Fibroblast of lung (primary cell): ENCODE results near the gene ETS1. TPM values are rescaled to one million over a fixed set of nuclear protein-coding genes. Genes with fewer than 3 reads are reported as not detected.

Source experiments
- DNase-seq, 2 donors: peaks; one replicate each; pipeline versions ENCODE4 v3.0.0 to v3.0.0-alpha.2; 2010; ENCODE audit warnings: low read depth in 2 of 2
- H2AFZ ChIP-seq: 2 replicates; pipeline ENCODE4 v1.5.1; 2012; ENCODE audit warnings: low read length, control low read depth, inconsistent platforms
- H3K27ac ChIP-seq: 2 replicates; pipeline ENCODE4 v1.5.1; 2011; ENCODE audit warnings: low read length, control low read depth; ENCODE audit not compliant: insufficient read depth
- H3K27me3 ChIP-seq: 2 replicates; pipeline ENCODE4 v1.5.1; 2011; ENCODE audit warnings: mild to moderate bottlenecking, low read length; ENCODE audit not compliant: control insufficient read depth, insufficient read depth
- H3K36me3 ChIP-seq: 2 replicates; pipeline ENCODE4 v1.5.1; 2011; ENCODE audit warnings: low read length; ENCODE audit not compliant: control insufficient read depth, insufficient read depth
- H3K4me1 ChIP-seq: 2 replicates; pipeline ENCODE4 v1.5.1; 2011; ENCODE audit warnings: low read length; ENCODE audit not compliant: control insufficient read depth, insufficient read depth; ENCODE audit errors: extremely low read depth
- H3K4me2 ChIP-seq: 2 replicates; pipeline ENCODE4 v1.5.1; 2011; ENCODE audit warnings: low read length, control low read depth; ENCODE audit not compliant: insufficient read depth; ENCODE audit errors: extremely low read depth
- H3K4me3 ChIP-seq, 4 experiments: fragments of 200-600 bp in 1 of 4; sonication (generic) in 1 of 4; replicated peaks in 1 of 4; 2 replicates each; pipeline ENCODE4 v1.5.1; 2011 to 2016; ENCODE audit warnings: low read length in 4 of 4, low read depth in 3 of 4, mild to moderate bottlenecking in 3 of 4, control low read depth in 2 of 4, inconsistent platforms in 1 of 4, mixed read lengths in 1 of 4; ENCODE audit not compliant: insufficient read depth in 1 of 4; ENCODE audit errors: control extremely low read depth in 1 of 4
- H3K79me2 ChIP-seq: 2 replicates; pipeline ENCODE4 v1.5.1; 2012; ENCODE audit warnings: mild to moderate bottlenecking, low read length, inconsistent platforms; ENCODE audit not compliant: control insufficient read depth, insufficient read depth
- H3K9ac ChIP-seq: 2 replicates; pipeline ENCODE4 v1.5.1; 2011; ENCODE audit warnings: mild to moderate bottlenecking, low read length, control low read depth; ENCODE audit not compliant: insufficient read depth
- H3K9me3 ChIP-seq: 2 replicates; pipeline ENCODE4 v1.5.1; 2012; ENCODE audit warnings: low read depth, low read length; ENCODE audit not compliant: control insufficient read depth, insufficient read depth
- H4K20me1 ChIP-seq: 2 replicates; pipeline ENCODE4 v1.5.1; 2011; ENCODE audit warnings: low read length; ENCODE audit not compliant: control insufficient read depth, insufficient read depth; ENCODE audit errors: extremely low read depth
- EZH2 ChIP-seq: IDR thresholded peaks from 2 replicates; pipeline ENCODE4 v1.5.1; 2012; ENCODE audit warnings: low read length, control low read depth, mild to moderate bottlenecking; ENCODE audit errors: missing control alignments
- polyA plus RNA-seq, 2 donors: library from polyadenylated mRNA; depleted of rRNA in 1 of 2; stranded (reverse) in 1 of 2; unstranded in 1 of 2; fragments of >200 nt; gene quantifications; 2 replicates each; pipeline ENCODE4 v1.2.1, GENCODE V29; 2011 to 2012; ENCODE audit warnings: missing spikeins in 1 of 2
- total RNA-seq: library from RNA; depleted of rRNA; stranded (reverse); fragments of >200 nt; gene quantifications from 2 replicates; pipeline ENCODE4 v1.2.1, GENCODE V29; 2014
- TF ChIP-seq, protein P1 (sequence below), 2 donors: IDR thresholded peaks in 1 of 2; conservative IDR thresholded peaks in 1 of 2; 1 replicate in 1 of 2; 2 replicates in 1 of 2; pipeline ENCODE4 v1.5.1; 2011 to 2012; ENCODE audit warnings: low read length in 2 of 2, control low read depth in 1 of 2, inconsistent platforms in 1 of 2, low read depth in 1 of 2, mild to moderate bottlenecking in 1 of 2

Gene ETS1
- total and polyA plus RNA-seq, 2 donors (not counting 1 experiment from before 2014, with no cell fraction given): 51.5 to 51.7 TPM

DNA sequence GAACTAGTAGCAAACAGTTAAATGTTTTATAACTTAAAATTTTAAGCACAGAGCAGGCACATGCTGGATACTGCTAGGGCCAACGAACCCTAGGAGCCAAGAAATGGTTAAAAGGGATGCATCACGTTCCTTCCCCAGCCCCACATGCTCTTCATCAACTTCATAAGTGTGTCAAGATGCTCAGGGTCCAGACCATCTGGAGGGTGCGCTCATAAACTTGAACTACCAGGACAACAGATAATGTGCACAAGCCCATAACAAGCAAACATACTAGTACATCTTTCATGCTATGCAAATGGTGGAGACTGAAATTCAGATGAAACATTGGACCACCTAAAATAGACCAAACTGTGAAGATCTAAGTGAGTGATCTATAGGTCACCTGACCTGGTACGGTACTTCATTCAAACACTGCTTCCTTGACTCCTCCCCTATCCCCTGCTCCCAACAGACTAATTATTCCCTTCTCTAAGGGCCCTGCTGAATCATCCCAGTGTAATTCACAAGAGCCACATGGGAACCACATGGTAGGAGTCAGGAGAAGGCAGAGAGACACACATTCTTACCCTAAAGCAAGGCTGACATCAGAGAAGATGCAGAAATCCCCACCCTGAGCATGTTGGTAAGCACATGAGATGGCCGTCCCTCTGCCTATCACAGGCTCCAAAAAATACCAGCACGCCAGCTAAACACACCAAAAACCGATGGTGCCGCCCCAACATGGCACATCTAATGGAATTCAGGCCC, 83.9 kb downstream of the ETS1 start:
- TF ChIP-seq EZH2: no peak
- TF ChIP-seq, protein P1, sequence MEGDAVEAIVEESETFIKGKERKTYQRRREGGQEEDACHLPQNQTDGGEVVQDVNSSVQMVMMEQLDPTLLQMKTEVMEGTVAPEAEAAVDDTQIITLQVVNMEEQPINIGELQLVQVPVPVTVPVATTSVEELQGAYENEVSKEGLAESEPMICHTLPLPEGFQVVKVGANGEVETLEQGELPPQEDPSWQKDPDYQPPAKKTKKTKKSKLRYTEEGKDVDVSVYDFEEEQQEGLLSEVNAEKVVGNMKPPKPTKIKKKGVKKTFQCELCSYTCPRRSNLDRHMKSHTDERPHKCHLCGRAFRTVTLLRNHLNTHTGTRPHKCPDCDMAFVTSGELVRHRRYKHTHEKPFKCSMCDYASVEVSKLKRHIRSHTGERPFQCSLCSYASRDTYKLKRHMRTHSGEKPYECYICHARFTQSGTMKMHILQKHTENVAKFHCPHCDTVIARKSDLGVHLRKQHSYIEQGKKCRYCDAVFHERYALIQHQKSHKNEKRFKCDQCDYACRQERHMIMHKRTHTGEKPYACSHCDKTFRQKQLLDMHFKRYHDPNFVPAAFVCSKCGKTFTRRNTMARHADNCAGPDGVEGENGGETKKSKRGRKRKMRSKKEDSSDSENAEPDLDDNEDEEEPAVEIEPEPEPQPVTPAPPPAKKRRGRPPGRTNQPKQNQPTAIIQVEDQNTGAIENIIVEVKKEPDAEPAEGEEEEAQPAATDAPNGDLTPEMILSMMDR (conservative IDR thresholded peaks at IDR 0.05 in 1 of 2, IDR thresholded peaks at IDR 0.05 in 1 of 2; ENCODE audit: low read depth in 1 of 2, low read length in 2 of 2): no peak
- Histone ChIP-seq H3K27ac (peak overlapping the region; percentile 92), H3K4me3 (no peak overlapping the region), H3K9ac (peak overlapping the region; percentile 14), H3K4me2 (peak overlapping the region; percentile 42), H3K27me3 (no peaks in the 10 kb centered on the region), H3K4me1 (peaks cover 70% of the 10 kb centered on the region), H2AFZ (no peak overlapping the region), H3K79me2 (peaks cover 93% of the 10 kb centered on the region), H3K36me3 (no peaks in the 10 kb centered on the region), H3K9me3 (no peaks in the 10 kb centered on the region), H4K20me1 (no peaks in the 10 kb centered on the region)
- peak; percentile 87 to 96 for DNase-seq

DNA sequence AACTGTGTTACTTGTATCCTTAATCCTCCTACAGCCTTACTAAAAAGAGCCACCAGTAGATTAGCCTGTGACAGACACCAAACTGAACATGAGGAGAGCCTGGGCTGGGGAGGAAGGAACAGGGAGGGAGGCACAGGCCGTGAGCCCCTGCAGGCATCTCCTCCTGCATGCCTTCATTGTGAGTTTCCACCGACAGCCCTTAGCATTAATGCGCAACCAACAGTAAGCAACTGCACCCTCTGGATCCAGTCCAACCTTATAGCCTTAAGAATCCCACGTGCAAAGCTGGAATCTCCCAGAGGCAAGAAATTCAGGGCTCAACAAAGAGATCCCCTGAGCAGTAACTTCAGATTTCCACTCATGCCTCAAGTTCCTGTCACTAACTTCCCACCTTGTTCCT, 84.6 kb downstream of the ETS1 start:
- TF ChIP-seq, protein P1 (conservative IDR thresholded peaks at IDR 0.05 in 1 of 2, IDR thresholded peaks at IDR 0.05 in 1 of 2; ENCODE audit: low read depth in 1 of 2, low read length in 2 of 2): no peak
- TF ChIP-seq EZH2: no peak
- Histone ChIP-seq H3K4me2 (peak overlapping the region; percentile 21), H3K9me3 (no peaks in the 10 kb centered on the region), H3K4me1 (peaks cover 72% of the 10 kb centered on the region), H3K36me3 (no peaks in the 10 kb centered on the region), H3K4me3 (no peak overlapping the region), H3K27ac (peak overlapping the region; percentile 92), H3K27me3 (no peaks in the 10 kb centered on the region), H2AFZ (no peak overlapping the region), H3K79me2 (peaks cover 93% of the 10 kb centered on the region), H3K9ac (no peak overlapping the region), H4K20me1 (no peaks in the 10 kb centered on the region)
- peak; percentile 88 to 95 for DNase-seq

DNA sequence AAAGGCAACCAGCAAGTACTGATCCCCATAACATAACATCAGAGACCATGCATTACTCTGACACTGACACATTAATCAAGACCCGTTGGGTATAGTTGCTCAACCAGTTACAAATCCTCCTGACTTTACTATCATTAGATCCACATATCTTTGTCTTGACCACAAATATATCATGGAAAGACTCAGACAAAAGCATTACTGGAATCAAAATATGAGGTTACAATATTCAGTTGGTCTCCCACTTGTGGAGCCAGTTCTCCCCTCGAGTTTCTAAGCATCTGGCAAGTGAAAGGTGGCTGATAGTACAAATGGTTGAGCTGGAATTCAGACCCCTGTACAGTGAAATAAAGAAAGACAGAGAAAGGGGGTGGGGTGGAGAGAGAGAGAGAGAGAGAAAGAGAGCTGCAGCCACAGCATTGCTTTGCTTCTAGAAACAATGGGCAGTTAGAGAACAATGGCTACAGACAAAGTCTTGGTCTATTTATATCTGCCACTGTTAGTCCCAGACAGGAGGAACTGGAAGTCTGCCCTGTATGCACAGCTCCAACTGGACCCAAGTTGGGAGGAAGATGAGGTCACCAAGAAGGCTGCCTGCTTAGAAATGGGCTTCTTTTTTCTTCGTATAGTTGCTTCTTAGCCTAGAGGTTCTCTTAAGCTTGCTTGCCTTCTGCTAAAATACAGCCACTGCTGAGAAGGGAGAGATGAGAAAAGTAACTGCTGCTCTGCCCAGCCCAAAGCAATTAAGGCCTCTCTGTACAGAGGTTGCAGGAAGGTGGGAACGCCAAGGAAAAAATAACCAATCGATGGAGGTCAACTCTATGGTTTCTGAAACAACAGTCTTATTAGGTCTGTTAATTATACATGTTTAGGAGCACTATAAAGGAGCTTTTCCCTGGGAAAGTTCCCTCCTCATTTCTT, 85.5 kb downstream of the ETS1 start:
- Histone ChIP-seq H3K79me2 (peaks cover 89% of the 10 kb centered on the region), H3K4me3 (no peak overlapping the region), H4K20me1 (no peaks in the 10 kb centered on the region)

More for the DNA sequence above, 85.5 kb downstream of the ETS1 start:
- H2AFZ ChIP-seq: no peak overlapping the region
- no peaks in the 10 kb centered on the region for H3K36me3 ChIP-seq
- DNase-seq: peak in 1 of 2 donors; percentile 96
- no peaks in the 10 kb centered on the region for H3K27me3 ChIP-seq
- no peak for TF ChIP-seq EZH2
- TF ChIP-seq, protein P1 (conservative IDR thresholded peaks at IDR 0.05 in 1 of 2, IDR thresholded peaks at IDR 0.05 in 1 of 2; ENCODE audit: low read depth in 1 of 2, low read length in 2 of 2): no peak
- peak overlapping the region; percentile 92 for H3K27ac ChIP-seq
- H3K9ac ChIP-seq: no peak overlapping the region
- peak overlapping the region; percentile 33 for H3K4me2 ChIP-seq
- H3K9me3 ChIP-seq: no peaks in the 10 kb centered on the region
- H3K4me1 ChIP-seq: peaks cover 72% of the 10 kb centered on the region
